GM18951 (cell line): Measurements from ENCODE around the gene SEC11A.

ENCODE experiments used
- POLR2A ChIP-seq: IDR thresholded peaks from 4 replicates; pipeline ENCODE4 v1.6.1; 2011; ENCODE audit warnings: mild to moderate bottlenecking; ENCODE audit not compliant: insufficient read length, insufficient read depth; ENCODE audit errors: extremely low read depth
- in situ Hi-C: fragments of 300-500 bp; cut with MboI; formaldehyde crosslinking; loops from one replicate; pipeline ENCODE4 v1.12.0; 2022; ENCODE audit warnings: low sequenced_read_pairs, mixed read lengths, inconsistent platforms; ENCODE audit not compliant: unreplicated experiment

The SEC11A gene

GRCh38 chr15:84685304-84685703 is 30.6 kb downstream of the SEC11A start:
- TF ChIP-seq POLR2A, result no peak
- in situ Hi-C loops, result no loop called here

GRCh38 chr15:84684092-84684491 is 31.8 kb downstream of the SEC11A start:
- TF ChIP-seq POLR2A, result no peak
- in situ Hi-C loops, result no loop called here

GRCh38 chr15:84681831-84682230 is 34.1 kb downstream of the SEC11A start:
- in situ Hi-C loops, result no loop called here
- TF ChIP-seq POLR2A, result no peak

- no peak for TF ChIP-seq POLR2A
- in situ Hi-C loops, result no loop called here
Measured at GRCh38 chr15:84671211-84671610, 44.7 kb downstream of the SEC11A start.

- no peak for TF ChIP-seq POLR2A
Measured at GRCh38 chr15:84669726-84670125, 46.2 kb downstream of the SEC11A start.

GRCh38 chr15:84668221-84668982 is 47.5 kb downstream of the SEC11A start:
- in situ Hi-C loops, result no loop called here
- no peak for TF ChIP-seq POLR2A

More at GRCh38 chr15:84669726-84670125, 46.2 kb downstream of the SEC11A start:
- in situ Hi-C loops, result no loop called here

GRCh38 chr15:84666373-84666772 is 49.6 kb downstream of the SEC11A start:
- in situ Hi-C loops, result no loop called here
- no peak for TF ChIP-seq POLR2A

GRCh38 chr15:84661001-84661400 is 54.9 kb downstream of the SEC11A start:
- no peak for TF ChIP-seq POLR2A
- in situ Hi-C loops, result no loop called here

GRCh38 chr15:84659904-84660781 is 55.8 kb downstream of the SEC11A start:
- TF ChIP-seq POLR2A, result no peak

GRCh38 chr15:84658788-84659411 is 57.0 kb downstream of the SEC11A start:
- TF ChIP-seq POLR2A, result no peak
- in situ Hi-C loops, result no loop called here

More at GRCh38 chr15:84659904-84660781, 55.8 kb downstream of the SEC11A start:
- in situ Hi-C loops, result no loop called here

GRCh38 chr15:84658080-84658787 is 57.7 kb downstream of the SEC11A start, which contains the start of gene NMB:
NMB (minus strand) TSS chr15:84658199; CDS start chr15:84658152, 47 bp downstream.
- TF ChIP-seq POLR2A, result peak; percentile 45
- in situ Hi-C loops, result no loop called here

- TF ChIP-seq POLR2A, result no peak
- in situ Hi-C loops, result no loop called here
Measured at GRCh38 chr15:84657748-84658079, 58.2 kb downstream of the SEC11A start.

- in situ Hi-C loops, result no loop called here
- TF ChIP-seq POLR2A, result no peak
Measured at GRCh38 chr15:84656972-84657371, 59.0 kb downstream of the SEC11A start.
